ENCODE results near the gene RIN1.

GRCh38 chr11:66337103-66337899 lies 1.1 kb upstream of the RIN1 start:
- no peak for TF ChIP-seq TOX (CRISPR knock-in tag; IDR thresholded peaks at IDR 0.05; ENCODE audit: borderline replicate concordance)
- TF ChIP-seq ARNTL (CRISPR knock-in tag; IDR thresholded peaks at IDR 0.05; ENCODE audit: borderline replicate concordance, low read depth): no peak
- no peak for TF ChIP-seq RARB (CRISPR knock-in tag; IDR thresholded peaks at IDR 0.05)
- TF ChIP-seq ISL1 (CRISPR knock-in tag; IDR thresholded peaks at IDR 0.05): no peak
- no peak for TF ChIP-seq PPARA (CRISPR knock-in tag; IDR thresholded peaks at IDR 0.05; ENCODE audit: borderline replicate concordance)
- TF ChIP-seq, protein P1, sequence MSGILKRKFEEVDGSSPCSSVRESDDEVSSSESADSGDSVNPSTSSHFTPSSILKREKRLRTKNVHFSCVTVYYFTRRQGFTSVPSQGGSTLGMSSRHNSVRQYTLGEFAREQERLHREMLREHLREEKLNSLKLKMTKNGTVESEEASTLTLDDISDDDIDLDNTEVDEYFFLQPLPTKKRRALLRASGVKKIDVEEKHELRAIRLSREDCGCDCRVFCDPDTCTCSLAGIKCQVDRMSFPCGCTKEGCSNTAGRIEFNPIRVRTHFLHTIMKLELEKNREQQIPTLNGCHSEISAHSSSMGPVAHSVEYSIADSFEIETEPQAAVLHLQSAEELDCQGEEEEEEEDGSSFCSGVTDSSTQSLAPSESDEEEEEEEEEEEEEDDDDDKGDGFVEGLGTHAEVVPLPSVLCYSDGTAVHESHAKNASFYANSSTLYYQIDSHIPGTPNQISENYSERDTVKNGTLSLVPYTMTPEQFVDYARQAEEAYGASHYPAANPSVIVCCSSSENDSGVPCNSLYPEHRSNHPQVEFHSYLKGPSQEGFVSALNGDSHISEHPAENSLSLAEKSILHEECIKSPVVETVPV (CRISPR knock-in tag; IDR thresholded peaks at IDR 0.05): no peak

Measured in SK-N-SH treated with all-trans-retinoic acid at 6 μM for 48 hours (cell line).